ENCODE measurements around the gene HOXB1. TPM values are rescaled to one million over a fixed set of nuclear protein-coding genes. Genes with fewer than 3 reads are reported as not detected.

The HOXB1 gene
- total and polyA plus RNA-seq, 2 donors = not detected

GRCh38 chr17:48563385-48563838 lies 32.6 kb upstream of the HOXB1 start:
- DNase-seq (ENCODE audit: extremely low spot score) = no peak
- WGBS = 56% methylated on average over 6 of the region's 6 CpGs
- no peak overlapping the region for H3K4me3 ChIP-seq (ENCODE audit: low read depth, low read length)
- H3K4me1 ChIP-seq (ENCODE audit: insufficient read depth) = peaks cover 4% of the 10 kb centered on the region
- H3K27ac ChIP-seq (ENCODE audit: low read depth) = no peak overlapping the region
- H3K36me3 ChIP-seq (ENCODE audit: insufficient read depth) = no peaks in the 10 kb centered on the region

- Histone ChIP-seq H3K27ac (ENCODE audit: low read depth) (no peak overlapping the region), H3K4me3 (ENCODE audit: low read depth, low read length) (no peak overlapping the region), H3K36me3 (ENCODE audit: insufficient read depth) (no peaks in the 10 kb centered on the region), H3K4me1 (ENCODE audit: insufficient read depth) (peaks cover 4% of the 10 kb centered on the region)
- DNase-seq (ENCODE audit: extremely low spot score) = no peak
- WGBS = 68% methylated on average over 5 of the region's 5 CpGs
Observed at GRCh38 chr17:48562934-48563333, 32.1 kb upstream of the HOXB1 start.

GRCh38 chr17:48561884-48562810 lies 31.3 kb upstream of the HOXB1 start:
- peaks cover 4% of the 10 kb centered on the region for H3K4me1 ChIP-seq (ENCODE audit: insufficient read depth)
- peak overlapping the region; percentile 34 for H3K27ac ChIP-seq (ENCODE audit: low read depth)
- 69% methylated on average over 15 of the region's 15 CpGs for whole genome bisulfite sequencing
- H3K4me3 ChIP-seq (ENCODE audit: low read depth, low read length) = no peak overlapping the region
- H3K36me3 ChIP-seq (ENCODE audit: insufficient read depth) = no peaks in the 10 kb centered on the region
- DNase-seq (ENCODE audit: extremely low spot score) = no peak

- H3K36me3 ChIP-seq (ENCODE audit: insufficient read depth) = no peaks in the 10 kb centered on the region
- no peak overlapping the region for H3K27ac ChIP-seq (ENCODE audit: low read depth)
- peaks cover 4% of the 10 kb centered on the region for H3K4me1 ChIP-seq (ENCODE audit: insufficient read depth)
- DNase-seq (ENCODE audit: extremely low spot score) = no peak
- no peak overlapping the region for H3K4me3 ChIP-seq (ENCODE audit: low read depth, low read length)
- 67% methylated on average over 14 of the region's 14 CpGs for WGBS
Observed at GRCh38 chr17:48559840-48560817, 29.3 kb upstream of the HOXB1 start.

DNA sequence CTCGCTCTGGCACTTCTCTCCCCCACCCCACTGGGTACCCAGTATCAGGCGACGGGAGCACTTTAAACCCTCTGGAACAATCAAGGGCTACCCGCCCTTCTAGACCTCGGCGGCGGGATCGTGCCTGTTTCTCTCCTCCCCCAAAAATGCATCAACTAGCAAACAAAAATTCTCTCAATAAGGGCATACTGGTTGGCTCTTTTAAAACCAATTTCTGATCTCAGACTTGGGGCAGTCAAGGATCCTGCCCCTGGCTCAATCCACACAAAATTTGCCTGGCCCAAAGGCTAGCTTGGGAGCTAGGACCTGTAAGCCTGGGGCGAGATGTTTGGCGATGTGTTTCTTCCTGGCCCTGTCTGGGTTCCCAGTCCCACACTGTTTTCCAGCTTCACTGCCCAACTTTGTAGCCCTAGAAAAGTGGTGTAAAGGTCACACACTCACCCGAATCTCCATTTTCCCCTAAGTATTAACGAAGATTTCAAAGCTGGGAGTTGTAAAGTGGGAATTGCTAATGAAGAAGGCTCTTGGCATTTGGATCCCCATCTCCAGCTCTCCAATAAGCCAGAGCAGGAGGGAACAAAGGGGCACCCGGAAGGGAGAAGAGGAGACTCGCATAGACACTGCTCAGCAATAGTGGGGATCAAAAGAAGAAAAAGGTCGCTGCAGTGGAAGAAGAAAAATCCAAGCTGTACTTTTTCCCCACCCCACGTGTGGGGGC lies 28.5 kb upstream of the HOXB1 start:
- Histone ChIP-seq H3K4me3 (ENCODE audit: low read depth, low read length) (no peak overlapping the region), H3K36me3 (ENCODE audit: insufficient read depth) (no peaks in the 10 kb centered on the region), H3K4me1 (ENCODE audit: insufficient read depth) (peaks cover 2% of the 10 kb centered on the region), H3K27ac (ENCODE audit: low read depth) (no peak overlapping the region)
- DNase-seq (ENCODE audit: extremely low spot score) = no peak
- WGBS = 74% methylated on average over 16 of the region's 16 CpGs

GRCh38 chr17:48558831-48559121 lies 28.0 kb upstream of the HOXB1 start:
- Histone ChIP-seq H3K4me1 (ENCODE audit: insufficient read depth) (peaks cover 2% of the 10 kb centered on the region), H3K4me3 (ENCODE audit: low read depth, low read length) (no peak overlapping the region), H3K36me3 (ENCODE audit: insufficient read depth) (no peaks in the 10 kb centered on the region), H3K27ac (ENCODE audit: low read depth) (no peak overlapping the region)
- no peak for DNase-seq (ENCODE audit: extremely low spot score)
- 82% methylated on average over 2 of the region's 2 CpGs for WGBS

- WGBS = 78% methylated on average over 13 of the region's 13 CpGs
- no peak for DNase-seq (ENCODE audit: extremely low spot score)
- Histone ChIP-seq H3K4me1 (ENCODE audit: insufficient read depth) (peaks cover 2% of the 10 kb centered on the region), H3K27ac (ENCODE audit: low read depth) (no peak overlapping the region), H3K4me3 (ENCODE audit: low read depth, low read length) (no peak overlapping the region), H3K36me3 (ENCODE audit: insufficient read depth) (no peaks in the 10 kb centered on the region)
Observed at GRCh38 chr17:48558057-48558830, 27.4 kb upstream of the HOXB1 start.

GRCh38 chr17:48556576-48557401 lies 26.0 kb upstream of the HOXB1 start:
- H3K4me1 ChIP-seq (ENCODE audit: insufficient read depth) = peaks cover 4% of the 10 kb centered on the region

DNA sequence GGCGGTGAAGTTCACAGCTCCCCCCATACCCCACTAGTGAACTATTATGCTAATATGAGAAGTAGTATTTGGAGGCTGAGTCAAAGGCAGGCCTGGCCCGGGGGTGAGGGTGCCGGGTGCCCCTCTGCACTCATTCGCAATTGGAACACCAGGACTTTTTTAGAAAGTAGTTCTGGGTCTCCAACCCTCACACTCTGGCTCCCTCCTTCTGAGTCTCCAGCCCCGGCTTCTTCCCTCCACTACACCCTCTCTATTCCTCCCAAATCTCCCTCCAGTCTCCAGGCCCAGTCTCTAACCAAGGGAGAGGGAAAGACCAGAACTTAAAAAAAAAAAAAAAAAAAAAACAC lies 25.4 kb upstream of the HOXB1 start:
- Histone ChIP-seq H3K4me3 (ENCODE audit: low read depth, low read length) (no peak overlapping the region), H3K36me3 (ENCODE audit: insufficient read depth) (no peaks in the 10 kb centered on the region), H3K27ac (ENCODE audit: low read depth) (peak overlapping the region; percentile 46), H3K4me1 (ENCODE audit: insufficient read depth) (peaks cover 2% of the 10 kb centered on the region)
- 80% methylated on average over 5 of the region's 5 CpGs for WGBS
- DNase-seq (ENCODE audit: extremely low spot score) = no peak

More at GRCh38 chr17:48556576-48557401, 26.0 kb upstream of the HOXB1 start:
- no peaks in the 10 kb centered on the region for H3K36me3 ChIP-seq (ENCODE audit: insufficient read depth)
- 58% methylated on average over 7 of the region's 7 CpGs for WGBS
- no peak overlapping the region for H3K4me3 ChIP-seq (ENCODE audit: low read depth, low read length)
- H3K27ac ChIP-seq (ENCODE audit: low read depth) = peak overlapping the region; percentile 78
- DNase-seq (ENCODE audit: extremely low spot score) = no peak

DNA sequence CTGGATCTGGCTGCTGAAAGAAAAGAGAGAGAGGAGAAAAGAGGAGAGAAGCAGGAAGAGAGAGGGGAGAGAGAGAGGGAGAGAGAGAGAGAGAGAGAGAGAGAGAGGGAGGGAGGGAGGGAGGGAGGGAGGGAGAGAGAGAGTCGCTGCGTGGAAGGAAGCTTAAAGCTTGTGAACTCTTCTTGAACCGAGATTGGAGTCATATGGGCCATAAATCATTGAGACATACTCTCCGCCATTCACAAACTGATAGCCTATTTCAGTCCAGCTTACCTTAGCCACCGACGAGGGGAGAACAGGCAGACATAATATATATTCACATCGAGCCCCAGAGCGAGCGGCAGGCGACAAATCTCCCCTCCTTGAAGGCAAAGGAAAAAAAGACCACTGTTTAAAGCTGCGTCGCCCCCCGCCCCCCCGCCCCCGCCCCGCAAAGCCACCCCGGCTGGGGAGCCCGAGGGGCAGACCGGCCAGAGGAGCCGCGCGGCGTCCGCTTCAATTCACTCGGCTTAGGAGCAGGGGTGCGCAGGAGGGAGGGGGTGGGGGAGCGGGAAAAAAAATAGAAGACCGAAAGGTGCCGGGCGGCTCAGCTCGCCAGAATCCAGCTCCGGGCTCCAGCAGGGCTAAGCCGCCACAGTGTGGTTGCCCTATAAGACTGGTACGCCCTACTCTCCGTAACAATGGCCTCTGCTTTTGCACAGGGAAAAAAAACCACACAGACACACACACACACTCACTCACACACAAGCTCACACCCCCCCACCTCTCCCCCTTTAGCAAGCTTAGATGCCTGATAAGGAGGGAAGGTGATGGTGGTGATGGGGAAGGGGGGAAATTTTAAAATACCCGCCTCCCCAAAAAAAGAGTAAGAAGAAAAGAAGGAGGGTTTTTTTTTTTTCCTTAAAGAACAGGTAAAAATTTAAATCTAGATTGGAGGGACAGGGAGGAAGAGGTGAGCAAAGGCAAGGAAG lies 24.7 kb upstream of the HOXB1 start:
- H3K27ac ChIP-seq (ENCODE audit: low read depth) = peak overlapping the region; percentile 46
- no peaks in the 10 kb centered on the region for H3K36me3 ChIP-seq (ENCODE audit: insufficient read depth)
- peak overlapping the region; percentile 20 for H3K4me3 ChIP-seq (ENCODE audit: low read depth, low read length)
- H3K4me1 ChIP-seq (ENCODE audit: insufficient read depth) = peaks cover 2% of the 10 kb centered on the region
- DNase-seq (ENCODE audit: extremely low spot score) = peak; percentile 92
- WGBS = 13% methylated on average over 36 of the region's 36 CpGs

Measured in urinary bladder (tissue), 4 donors.